HG03457 (cell line): Measurements from ENCODE around the gene SSTR4.
"Not testable (repeated sequence)": the region's sequence is repeated elsewhere in the genome, so short reads cannot be mapped to it uniquely, and the experiment has no call there.

Experiments used
- ATAC-seq: cut with Tn5 transposase; IDR thresholded peaks from one replicate; pipeline ENCODE4 v1.9.1; 2021; ENCODE audit warnings: moderate number of reproducible peaks; ENCODE audit not compliant: unreplicated experiment

SSTR4 gene

DNA sequence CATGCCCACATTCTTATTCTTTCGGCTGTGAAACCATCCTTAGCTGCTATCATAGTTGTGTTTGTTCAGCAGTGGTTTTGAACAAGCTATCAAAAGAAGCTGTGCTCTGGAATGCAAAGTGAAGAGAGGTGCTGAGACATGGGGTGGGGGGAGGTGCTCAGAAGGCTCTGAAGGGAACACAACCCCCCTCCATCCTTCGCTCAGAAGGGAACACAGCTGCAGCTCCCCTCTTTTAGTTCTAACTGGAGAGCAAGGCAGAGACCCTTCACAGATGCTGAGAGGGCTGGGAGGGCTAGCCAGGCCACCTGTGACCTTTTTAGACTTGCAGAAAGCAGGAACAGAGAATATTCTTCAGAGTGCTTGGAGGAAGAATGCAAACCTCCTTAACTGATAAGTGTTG, 17.6 kb upstream of the SSTR4 start:
- no peak for ATAC-seq

- no peak for ATAC-seq
These were observed 16.7 kb upstream of the SSTR4 start for GRCh38 chr20:23018432-23018831.

- ATAC-seq, result no peak
These were observed 16.2 kb upstream of the SSTR4 start for GRCh38 chr20:23018941-23019340.

DNA sequence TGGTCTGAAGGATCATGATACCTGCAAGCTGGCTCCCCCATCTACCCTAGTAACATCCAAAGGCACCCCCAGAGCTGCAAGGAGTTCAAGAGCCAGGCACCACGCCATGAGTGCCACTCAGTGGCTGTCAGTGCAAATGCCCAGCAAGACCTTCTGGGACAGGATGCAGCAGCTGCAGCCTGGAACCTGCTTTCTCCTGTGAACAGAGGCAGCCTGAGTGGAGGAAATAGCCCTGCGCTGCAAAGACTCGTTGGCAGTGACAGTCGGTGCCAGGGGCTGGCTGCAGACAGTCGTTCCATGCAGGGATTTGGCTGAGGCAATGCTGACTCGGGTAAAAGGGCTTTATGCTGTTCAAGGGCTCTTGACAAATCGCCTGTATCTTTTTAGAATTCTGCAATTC, 15.7 kb upstream of the SSTR4 start:
- no peak for ATAC-seq

GRCh38 chr20:23020230-23021018, 14.7 kb upstream of the SSTR4 start:
- ATAC-seq, result no peak

DNA sequence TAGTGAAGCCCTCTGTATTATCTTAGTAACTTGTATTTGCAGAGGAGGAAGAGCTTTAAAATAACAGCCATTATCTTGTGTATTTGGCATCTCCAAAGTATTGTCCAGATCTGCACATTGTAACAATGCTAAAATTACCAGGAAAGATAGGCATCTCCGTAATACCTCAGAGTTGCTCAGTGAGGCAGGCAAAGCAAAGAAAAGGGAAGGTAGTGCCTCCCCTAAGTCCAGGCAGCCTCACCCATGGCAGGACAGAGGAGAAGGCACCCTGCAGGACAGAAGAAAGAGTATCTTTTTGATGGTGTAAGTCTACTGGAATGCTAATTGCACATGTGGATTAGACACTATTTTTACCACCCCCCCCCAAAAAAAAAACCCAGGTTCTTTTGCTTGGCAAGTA, 13.6 kb upstream of the SSTR4 start:
- no peak for ATAC-seq

DNA sequence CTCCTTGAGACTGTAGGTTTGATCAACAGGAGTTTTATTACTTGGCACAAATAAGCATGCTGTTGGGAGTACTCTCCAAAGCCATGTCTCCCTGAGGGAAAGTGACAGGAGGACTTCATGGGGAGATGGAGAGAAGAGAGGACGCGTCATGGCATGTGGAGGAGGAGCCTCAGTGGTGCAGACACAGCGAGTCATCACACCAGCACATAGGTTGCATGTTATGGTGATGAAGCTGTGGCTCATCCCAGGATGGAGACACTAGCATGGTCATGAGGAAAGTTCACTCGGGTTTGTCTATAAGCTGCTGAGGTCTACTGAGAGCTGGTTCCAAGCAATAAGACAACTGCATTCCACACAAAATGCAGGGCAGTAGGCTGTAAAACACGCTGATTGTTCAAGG, 13.2 kb upstream of the SSTR4 start:
- ATAC-seq, result no peak

GRCh38 chr20:23022849-23023248, 12.3 kb upstream of the SSTR4 start:
- no peak for ATAC-seq

DNA sequence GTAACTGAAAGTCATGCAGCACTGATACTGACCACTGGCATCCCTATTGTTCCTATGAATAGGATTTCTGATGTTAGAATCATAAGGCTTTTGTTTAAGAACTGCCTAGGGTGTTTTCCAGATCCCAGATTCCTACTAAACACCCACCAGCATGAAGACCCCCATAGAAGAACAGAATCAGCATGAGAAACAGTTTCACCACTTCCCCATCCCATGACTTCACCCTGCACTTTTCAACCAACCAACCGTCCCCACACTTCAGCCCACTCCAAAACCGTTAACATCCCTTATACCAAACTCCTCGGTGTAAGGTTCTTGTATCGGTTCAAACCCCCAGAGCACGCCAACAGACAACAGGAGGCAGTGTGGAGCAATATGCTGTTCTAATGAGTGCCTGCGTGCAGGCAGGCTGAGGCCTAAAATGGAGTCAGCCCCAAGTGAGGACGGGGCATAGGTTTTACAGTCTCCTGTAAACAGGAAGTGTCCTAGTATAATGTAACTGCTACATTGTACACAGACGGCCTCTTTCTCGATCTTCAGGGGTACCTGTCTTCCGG, 11.4 kb upstream of the SSTR4 start:
- ATAC-seq, result no peak

GRCh38 chr20:23024701-23025100, 10.4 kb upstream of the SSTR4 start:
- ATAC-seq, result no peak

- not testable (repeated sequence) for ATAC-seq
These were observed 9.6 kb upstream of the SSTR4 start for GRCh38 chr20:23025503-23025902.

GRCh38 chr20:23027721-23028120, 7.4 kb upstream of the SSTR4 start:
- no peak for ATAC-seq

- no peak for ATAC-seq
These were observed 6.7 kb upstream of the SSTR4 start for GRCh38 chr20:23028392-23028791.

- ATAC-seq, result no peak
These were observed 5.8 kb upstream of the SSTR4 start for GRCh38 chr20:23029324-23029723.

DNA sequence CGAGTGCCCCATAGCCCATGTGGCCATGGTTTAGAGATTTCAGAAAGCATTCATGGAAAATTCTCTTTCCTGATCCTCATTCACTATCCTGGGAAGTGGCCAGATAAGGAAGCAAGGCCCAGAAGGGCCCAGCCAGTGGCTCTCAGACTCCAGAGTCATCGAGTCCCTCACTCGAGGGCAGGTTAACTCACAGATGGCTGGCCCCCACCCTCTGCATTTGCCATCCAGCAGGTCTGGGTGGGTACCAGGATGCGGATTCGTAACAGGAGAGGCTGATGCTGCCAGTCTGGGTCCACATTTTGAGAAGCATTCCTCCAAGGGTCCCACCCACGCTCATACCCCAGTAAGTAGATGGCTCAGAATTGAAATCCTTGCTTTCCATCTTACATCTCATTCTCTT, 3.8 kb upstream of the SSTR4 start:
- ATAC-seq, result no peak

DNA sequence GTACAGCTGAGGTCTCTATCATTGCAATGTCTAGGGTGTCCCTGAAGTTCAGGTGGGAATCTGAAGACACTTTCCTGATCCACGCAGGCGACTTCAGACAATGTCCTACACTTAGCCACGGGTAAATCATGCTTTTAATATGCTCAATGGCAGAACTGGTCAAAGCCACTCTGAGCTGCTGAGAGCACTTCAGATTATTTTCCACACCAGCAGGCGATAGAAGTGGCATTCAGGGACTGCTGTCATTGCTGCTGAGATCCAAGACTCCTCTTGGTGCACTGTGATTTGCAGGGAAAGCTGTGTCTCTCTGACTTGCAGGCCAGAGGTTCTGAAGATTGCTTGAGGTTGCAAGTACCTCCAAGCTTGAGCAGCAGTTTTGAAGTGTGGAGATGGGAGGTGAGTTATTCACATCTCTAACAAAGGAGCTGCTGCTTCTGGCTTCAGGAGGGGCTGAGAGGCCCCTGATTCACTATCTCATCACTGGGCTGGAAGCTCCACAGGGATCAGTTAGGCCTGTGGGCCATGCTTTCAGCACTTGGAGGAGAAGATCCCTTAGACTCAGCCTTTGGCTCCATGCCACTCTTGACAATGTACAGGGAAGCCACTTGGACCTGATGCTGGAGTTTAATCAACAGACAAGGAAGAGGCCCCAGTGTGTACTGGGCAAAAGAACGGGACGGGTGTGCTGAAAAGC, 2.9 kb upstream of the SSTR4 start:
- ATAC-seq, result no peak

- ATAC-seq, result no peak
These were observed 2.4 kb upstream of the SSTR4 start for GRCh38 chr20:23032750-23033078.

DNA sequence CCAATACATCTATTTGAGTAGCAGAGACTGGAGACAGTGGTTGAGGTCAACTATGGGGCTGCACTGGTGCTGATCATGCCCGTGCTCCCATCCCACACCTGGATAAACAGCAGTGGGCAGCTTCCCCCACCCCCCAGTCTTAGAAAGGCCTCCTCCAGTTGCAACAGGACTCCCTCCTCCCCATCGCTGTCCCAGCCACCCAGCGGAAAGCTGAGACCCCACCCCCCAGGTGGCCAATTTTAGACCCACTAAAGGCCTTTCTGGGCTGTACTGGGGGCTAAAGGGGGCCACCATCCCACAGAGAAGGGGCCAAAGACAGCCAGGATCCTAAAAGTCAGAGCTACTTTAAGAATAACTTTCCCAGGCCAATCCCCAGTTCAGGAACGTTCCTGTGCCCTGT, 1.2 kb upstream of the SSTR4 start:
- ATAC-seq, result no peak

DNA sequence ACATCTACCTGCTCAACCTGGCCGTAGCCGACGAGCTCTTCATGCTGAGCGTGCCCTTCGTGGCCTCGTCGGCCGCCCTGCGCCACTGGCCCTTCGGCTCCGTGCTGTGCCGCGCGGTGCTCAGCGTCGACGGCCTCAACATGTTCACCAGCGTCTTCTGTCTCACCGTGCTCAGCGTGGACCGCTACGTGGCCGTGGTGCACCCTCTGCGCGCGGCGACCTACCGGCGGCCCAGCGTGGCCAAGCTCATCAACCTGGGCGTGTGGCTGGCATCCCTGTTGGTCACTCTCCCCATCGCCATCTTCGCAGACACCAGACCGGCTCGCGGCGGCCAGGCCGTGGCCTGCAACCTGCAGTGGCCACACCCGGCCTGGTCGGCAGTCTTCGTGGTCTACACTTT, 619 bp downstream of the SSTR4 start:
- ATAC-seq, result no peak

GRCh38 chr20:23036371-23036770, 1.3 kb downstream of the SSTR4 start:
- no peak for ATAC-seq

DNA sequence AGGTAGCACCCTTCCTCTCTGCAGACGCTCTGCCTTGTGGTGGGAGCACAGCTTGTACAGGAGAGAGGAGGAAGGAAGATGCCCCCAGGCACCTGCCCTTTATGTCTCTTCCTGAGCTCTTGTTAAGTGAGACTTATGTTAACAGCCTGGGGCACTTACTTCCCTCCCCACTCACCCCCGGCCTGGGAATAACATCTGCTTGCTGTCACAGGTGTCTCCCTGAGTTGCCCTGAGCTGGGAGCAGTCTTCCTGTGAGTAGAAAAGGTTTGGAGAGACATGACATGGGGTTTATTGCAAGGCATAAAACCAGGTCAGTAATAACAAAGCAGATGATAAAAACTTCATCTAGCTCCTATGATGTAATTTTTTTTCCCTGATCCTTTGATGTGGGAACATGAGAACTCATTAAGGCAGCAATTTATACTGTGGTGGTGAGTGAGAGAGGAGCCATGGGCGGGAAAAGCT, 1.9 kb downstream of the SSTR4 start:
- ATAC-seq, result no peak

GRCh38 chr20:23039136-23039875, 4.2 kb downstream of the SSTR4 start:
- ATAC-seq, result no peak
